ENCODE data around the gene GPRC5A.

Gene GPRC5A

GRCh38 chr12:12915656-12916055 lies 24.3 kb downstream of the GPRC5A start:
- no peak for DNase-seq

GRCh38 chr12:12916135-12916944 lies 25.0 kb downstream of the GPRC5A start:
- DNase-seq: peak; percentile 87

GRCh38 chr12:12917517-12917916 lies 26.2 kb downstream of the GPRC5A start:
- DNase-seq: no peak

- DNase-seq: no peak
These were observed 27.5 kb downstream of the GPRC5A start for GRCh38 chr12:12918781-12919389.

GRCh38 chr12:12919666-12920435 lies 28.5 kb downstream of the GPRC5A start:
- no peak for DNase-seq

- DNase-seq: no peak
These were observed 30.8 kb downstream of the GPRC5A start for GRCh38 chr12:12922191-12922616.

GRCh38 chr12:12922978-12923377 lies 31.6 kb downstream of the GPRC5A start:
- DNase-seq: no peak

GRCh38 chr12:12924169-12924568 lies 32.8 kb downstream of the GPRC5A start:
- DNase-seq: no peak

- DNase-seq: no peak
These were observed 34.0 kb downstream of the GPRC5A start for GRCh38 chr12:12925388-12925787.

- no peak for DNase-seq
These were observed 35.3 kb downstream of the GPRC5A start for GRCh38 chr12:12926571-12927071.

- DNase-seq: peak; percentile 72
These were observed 36.1 kb downstream of the GPRC5A start for GRCh38 chr12:12927211-12928079.

GRCh38 chr12:12929696-12930095 lies 38.3 kb downstream of the GPRC5A start:
- DNase-seq: no peak

GRCh38 chr12:12930633-12931219 lies 39.4 kb downstream of the GPRC5A start:
- no peak for DNase-seq

- DNase-seq: no peak
These were observed 42.4 kb downstream of the GPRC5A start for GRCh38 chr12:12933742-12934141.

GRCh38 chr12:12934556-12934955 lies 43.2 kb downstream of the GPRC5A start:
- DNase-seq: no peak

GRCh38 chr12:12936983-12937491 lies 45.7 kb downstream of the GPRC5A start:
- DNase-seq: no peak

- DNase-seq: no peak
These were observed 47.2 kb downstream of the GPRC5A start for GRCh38 chr12:12938541-12938940.

- no peak for DNase-seq
These were observed 48.5 kb downstream of the GPRC5A start for GRCh38 chr12:12939888-12940287.

- DNase-seq: no peak
These were observed 50.3 kb downstream of the GPRC5A start for GRCh38 chr12:12941450-12942350.

- DNase-seq: no peak
These were observed 52.4 kb downstream of the GPRC5A start for GRCh38 chr12:12943586-12944260.

All from CD4-positive, alpha-beta T cell treated with Interleukin-10 for 1 hour (primary cell).